Right atrium auricular region (tissue), 2 donors: ENCODE results near the gene UBE2V1. TPM values are rescaled to one million over a fixed set of nuclear protein-coding genes. Genes with fewer than 3 reads are reported as not detected.

Experiments
- DNase-seq: peaks from one replicate; pipeline ENCODE4 v3.0.0-alpha.2; 2019; ENCODE audit warnings: low spot score
- H3K27ac ChIP-seq, 2 donors: fragments of 200-600 bp; sonication (generic); 1 replicate in 1 of 2; 2 replicates in 1 of 2; pipeline ENCODE4 v1.5.1; 2016 to 2019
- H3K27me3 ChIP-seq, 2 donors: fragments of 200-600 bp; sonication (generic); one replicate each; pipeline versions ENCODE4 v1.5.1 to v1.6.0; 2017 to 2019
- H3K36me3 ChIP-seq: fragments of 200-600 bp; sonication (generic); one replicate; pipeline ENCODE4 v1.5.1; 2016
- H3K4me1 ChIP-seq, 2 donors: fragments of 200-600 bp; sonication (generic); one replicate each; pipeline versions ENCODE4 v1.5.1 to v1.6.0; 2017 to 2019
- H3K4me3 ChIP-seq, 2 donors: fragments of 200-600 bp; sonication (generic); 1 replicate in 1 of 2; 2 replicates in 1 of 2; pipeline ENCODE4 v1.5.1; 2017 to 2019; ENCODE audit warnings: mild to moderate bottlenecking in 1 of 2, moderate library complexity in 1 of 2
- H3K9me3 ChIP-seq, 2 donors: fragments of 200-600 bp; sonication (generic); one replicate each; pipeline ENCODE4 v1.5.1; 2019
- total RNA-seq, 2 donors: library from RNA; depleted of rRNA; stranded (reverse); fragments of >200 nt; gene quantifications; one replicate each; pipeline ENCODE4 v1.1.0, GENCODE V29; 2016
- TF ChIP-seq, protein P1 (sequence below), 2 donors: fragments of 200-600 bp; sonication (generic); IDR thresholded peaks; one replicate each; pipeline ENCODE4 v1.5.1; 2019; ENCODE audit warnings: antibody characterized with exemption in 2 of 2

Gene UBE2V1
- total RNA-seq, 2 donors from 2014 or later, result 61.2 to 70.2 TPM

DNA sequence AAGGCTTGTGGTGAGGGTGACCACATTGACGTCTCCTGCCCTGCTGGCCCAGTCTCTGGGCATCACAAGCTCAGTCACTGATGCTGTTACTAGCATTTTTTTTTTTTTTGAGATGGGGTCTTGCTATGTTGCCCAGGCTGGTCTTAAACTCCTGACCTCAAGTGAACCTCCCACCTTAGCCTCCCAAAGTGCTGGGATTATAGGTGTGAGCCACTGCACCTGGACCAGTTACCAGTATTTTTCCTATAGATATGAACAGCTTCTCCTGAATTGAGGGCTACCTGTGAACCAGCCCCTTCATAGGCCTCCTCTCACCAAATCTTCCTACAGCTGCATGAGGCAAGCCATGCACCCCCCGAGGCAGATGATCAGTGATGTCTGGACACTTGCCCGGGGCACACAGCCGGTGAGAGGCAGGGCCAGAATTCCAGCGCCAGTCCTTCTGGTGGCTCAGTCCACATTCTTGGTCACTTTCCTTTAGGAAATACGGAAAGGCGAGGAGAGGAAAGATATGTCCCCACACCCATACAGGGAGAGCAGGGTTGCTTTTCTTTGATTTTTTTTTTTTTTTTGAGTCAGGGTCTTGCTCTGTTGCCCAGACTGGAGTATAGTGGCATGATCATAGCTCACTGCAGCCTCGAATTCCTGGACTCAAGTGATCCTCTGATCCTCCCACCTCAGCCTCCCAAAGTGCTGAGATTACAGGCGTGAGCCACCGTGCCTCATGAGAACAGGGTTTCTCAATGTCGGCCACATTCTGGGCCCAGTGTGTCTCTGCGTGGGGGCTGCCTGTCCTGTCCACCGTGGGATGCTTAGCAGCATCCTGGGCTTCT is 50.7 kb downstream of the UBE2V1 start:
- DNase-seq, result no peak
- Histone ChIP-seq H3K27me3 (no peaks in the 10 kb centered on the region), H3K4me1 (no peaks in the 10 kb centered on the region), H3K9me3 (no peaks in the 10 kb centered on the region), H3K36me3 (no peaks in the 10 kb centered on the region), H3K4me3 (no peak overlapping the region), H3K27ac (no peak overlapping the region)
- TF ChIP-seq, protein P1, sequence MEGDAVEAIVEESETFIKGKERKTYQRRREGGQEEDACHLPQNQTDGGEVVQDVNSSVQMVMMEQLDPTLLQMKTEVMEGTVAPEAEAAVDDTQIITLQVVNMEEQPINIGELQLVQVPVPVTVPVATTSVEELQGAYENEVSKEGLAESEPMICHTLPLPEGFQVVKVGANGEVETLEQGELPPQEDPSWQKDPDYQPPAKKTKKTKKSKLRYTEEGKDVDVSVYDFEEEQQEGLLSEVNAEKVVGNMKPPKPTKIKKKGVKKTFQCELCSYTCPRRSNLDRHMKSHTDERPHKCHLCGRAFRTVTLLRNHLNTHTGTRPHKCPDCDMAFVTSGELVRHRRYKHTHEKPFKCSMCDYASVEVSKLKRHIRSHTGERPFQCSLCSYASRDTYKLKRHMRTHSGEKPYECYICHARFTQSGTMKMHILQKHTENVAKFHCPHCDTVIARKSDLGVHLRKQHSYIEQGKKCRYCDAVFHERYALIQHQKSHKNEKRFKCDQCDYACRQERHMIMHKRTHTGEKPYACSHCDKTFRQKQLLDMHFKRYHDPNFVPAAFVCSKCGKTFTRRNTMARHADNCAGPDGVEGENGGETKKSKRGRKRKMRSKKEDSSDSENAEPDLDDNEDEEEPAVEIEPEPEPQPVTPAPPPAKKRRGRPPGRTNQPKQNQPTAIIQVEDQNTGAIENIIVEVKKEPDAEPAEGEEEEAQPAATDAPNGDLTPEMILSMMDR (IDR thresholded peaks at IDR 0.05), result no peak

DNA sequence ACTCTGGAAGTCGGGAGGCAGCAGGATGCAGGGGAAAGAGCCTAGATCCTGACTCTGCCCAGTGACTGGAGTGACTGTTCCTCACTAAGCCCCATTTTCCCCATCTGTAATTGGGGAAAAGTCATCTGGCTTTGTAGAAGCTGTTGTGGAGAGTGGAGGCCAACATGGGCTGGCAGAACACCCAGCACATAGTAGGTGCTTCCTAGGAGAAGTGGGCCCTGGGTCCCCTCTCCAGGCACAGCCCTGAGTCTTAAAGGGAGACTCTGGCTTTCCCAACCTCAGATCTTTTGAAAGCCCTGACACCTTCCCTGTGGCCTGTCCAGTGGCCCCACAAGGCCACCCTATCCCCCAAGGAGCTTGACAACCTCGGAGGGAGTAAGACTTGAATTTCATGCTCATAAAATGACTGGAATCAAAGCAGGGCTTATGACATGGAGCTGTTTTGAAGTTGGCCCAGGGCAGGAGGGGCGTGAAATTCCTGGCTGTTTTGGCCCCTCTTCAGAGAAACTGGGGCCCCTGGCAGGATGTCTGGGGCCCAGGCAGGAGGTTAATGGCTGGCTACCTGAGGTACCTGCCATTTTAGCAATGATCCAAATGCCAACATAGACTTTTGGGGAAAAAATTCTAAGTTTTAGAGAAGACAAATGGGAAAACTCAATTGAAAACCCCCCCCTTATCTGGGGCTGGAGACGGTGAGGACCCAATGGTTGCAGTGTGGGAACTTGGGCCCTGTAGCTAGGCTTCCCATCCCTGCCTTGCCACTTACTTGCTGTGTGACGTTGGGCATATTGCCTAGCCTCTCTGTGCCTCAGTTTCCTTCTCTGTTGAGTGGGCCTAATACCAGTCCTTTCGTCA is 51.6 kb downstream of the UBE2V1 start:
- Histone ChIP-seq H3K9me3 (no peaks in the 10 kb centered on the region), H3K27ac (no peak overlapping the region), H3K4me1 (no peaks in the 10 kb centered on the region), H3K4me3 (no peak overlapping the region), H3K27me3 (no peaks in the 10 kb centered on the region), H3K36me3 (no peaks in the 10 kb centered on the region)
- DNase-seq, result no peak
- TF ChIP-seq, protein P1 (IDR thresholded peaks at IDR 0.05), result no peak

DNA sequence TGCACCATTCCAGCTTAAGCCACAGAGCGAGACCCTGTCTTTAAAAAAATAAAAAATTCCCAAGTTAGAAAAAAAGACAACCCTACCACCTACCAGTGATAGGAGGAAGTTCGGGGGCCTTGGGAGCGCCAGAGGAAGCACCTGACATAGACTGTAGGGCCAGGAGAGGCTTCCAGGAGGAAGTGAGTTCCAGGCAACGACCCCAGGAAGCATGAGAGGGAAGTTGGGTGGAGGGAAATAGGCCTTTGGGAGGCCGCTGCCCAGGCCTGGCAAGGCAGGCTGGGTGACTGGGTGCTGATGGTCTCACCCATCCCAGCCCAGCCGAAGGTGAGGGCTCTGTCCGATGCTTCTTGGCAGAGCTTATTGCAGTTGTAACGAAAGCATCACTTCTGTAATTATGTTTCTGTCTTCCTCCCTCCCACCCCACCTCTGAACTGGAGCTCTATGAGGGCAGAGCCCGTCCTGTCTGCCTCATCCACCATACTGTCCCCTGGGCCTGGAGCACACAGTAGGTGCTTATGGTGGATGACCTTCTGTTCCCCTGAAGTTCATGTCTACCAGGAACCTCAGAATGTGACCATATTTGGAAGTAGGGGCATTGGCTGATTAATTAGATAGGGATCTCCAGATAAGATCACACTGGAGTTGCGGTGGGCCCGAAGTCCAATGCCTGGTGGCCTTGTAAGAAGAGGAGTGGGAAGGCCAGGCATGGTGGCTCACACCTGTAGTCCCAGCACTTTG is 54.1 kb downstream of the UBE2V1 start:
- Histone ChIP-seq H3K27ac (no peak overlapping the region), H3K27me3 (no peaks in the 10 kb centered on the region), H3K4me3 (no peak overlapping the region), H3K9me3 (no peaks in the 10 kb centered on the region), H3K4me1 (peaks cover 0 to 11% of the 10 kb centered on the region in 2 donors), H3K36me3 (no peaks in the 10 kb centered on the region)
- TF ChIP-seq, protein P1 (IDR thresholded peaks at IDR 0.05), result no peak
- no peak for DNase-seq

DNA sequence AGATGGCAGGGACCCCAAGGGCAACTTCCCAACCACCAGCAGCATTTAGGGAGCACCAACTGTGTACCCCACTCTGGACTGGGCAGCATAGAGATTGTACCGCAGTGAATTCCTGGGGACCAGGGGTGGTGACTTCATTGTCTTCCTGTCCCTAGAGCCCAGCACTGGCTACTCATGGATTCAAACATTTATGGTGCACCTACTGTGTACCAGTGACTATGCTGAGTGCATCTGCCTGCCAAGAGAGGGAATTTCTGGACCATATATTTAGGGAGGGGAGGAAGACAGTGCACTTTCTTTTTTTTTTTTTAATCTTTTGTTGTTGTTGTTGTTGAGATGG is 55.3 kb downstream of the UBE2V1 start:
- TF ChIP-seq, protein P1 (IDR thresholded peaks at IDR 0.05), result no peak
- Histone ChIP-seq H3K36me3 (no peaks in the 10 kb centered on the region), H3K27ac (no peak overlapping the region), H3K4me1 (peaks cover 0 to 18% of the 10 kb centered on the region in 2 donors), H3K4me3 (no peak overlapping the region), H3K27me3 (no peaks in the 10 kb centered on the region), H3K9me3 (no peaks in the 10 kb centered on the region)
- no peak for DNase-seq

DNA sequence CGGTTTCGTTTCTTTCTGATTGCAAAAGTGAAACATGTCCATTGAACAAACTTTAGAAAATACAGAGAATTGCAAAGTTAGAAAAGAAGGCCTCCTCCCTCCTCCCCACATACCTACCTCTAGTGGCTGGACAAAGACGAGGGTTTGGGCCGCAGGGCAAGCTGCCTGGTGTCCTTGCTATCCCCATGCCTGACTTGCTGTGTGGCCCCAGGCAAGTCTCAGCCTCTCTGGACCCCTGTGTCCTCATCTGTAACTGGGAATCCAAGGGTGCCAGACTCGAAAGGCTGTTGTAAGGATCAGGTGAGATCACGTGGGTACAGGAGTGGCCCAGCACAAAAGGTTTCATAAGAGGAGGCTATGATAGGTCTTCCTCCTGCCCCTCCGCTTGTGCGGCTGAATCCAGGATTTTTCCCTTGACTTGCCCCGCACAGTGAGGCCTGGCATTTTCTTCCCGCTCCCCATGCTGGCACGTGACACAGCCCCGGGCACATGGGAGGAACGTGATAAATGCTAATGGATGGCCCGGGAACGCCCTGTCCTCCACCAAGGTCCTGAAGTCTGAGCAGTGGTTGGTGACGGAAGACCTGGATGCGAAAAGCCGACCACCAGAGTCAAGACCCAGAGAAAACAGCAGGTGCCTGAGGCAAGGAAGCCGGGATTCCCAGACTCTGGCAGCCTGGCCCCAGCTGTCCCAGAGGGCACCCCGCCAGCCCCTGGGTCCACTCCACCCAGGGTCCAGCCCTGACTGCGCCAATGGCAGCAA is 55.8 kb downstream of the UBE2V1 start:
- Histone ChIP-seq H3K4me3 (no peak overlapping the region), H3K36me3 (no peaks in the 10 kb centered on the region), H3K4me1 (peaks cover 0 to 18% of the 10 kb centered on the region in 2 donors), H3K27me3 (no peaks in the 10 kb centered on the region), H3K27ac (no peak overlapping the region), H3K9me3 (no peaks in the 10 kb centered on the region)
- no peak for DNase-seq
- TF ChIP-seq, protein P1 (IDR thresholded peaks at IDR 0.05), result no peak
